ENCODE data around the gene HILPDA.
"Not testable (repeated sequence)": the region's sequence is repeated elsewhere in the genome, so short reads cannot be mapped to it uniquely, and the experiment has no call there.

DNA sequence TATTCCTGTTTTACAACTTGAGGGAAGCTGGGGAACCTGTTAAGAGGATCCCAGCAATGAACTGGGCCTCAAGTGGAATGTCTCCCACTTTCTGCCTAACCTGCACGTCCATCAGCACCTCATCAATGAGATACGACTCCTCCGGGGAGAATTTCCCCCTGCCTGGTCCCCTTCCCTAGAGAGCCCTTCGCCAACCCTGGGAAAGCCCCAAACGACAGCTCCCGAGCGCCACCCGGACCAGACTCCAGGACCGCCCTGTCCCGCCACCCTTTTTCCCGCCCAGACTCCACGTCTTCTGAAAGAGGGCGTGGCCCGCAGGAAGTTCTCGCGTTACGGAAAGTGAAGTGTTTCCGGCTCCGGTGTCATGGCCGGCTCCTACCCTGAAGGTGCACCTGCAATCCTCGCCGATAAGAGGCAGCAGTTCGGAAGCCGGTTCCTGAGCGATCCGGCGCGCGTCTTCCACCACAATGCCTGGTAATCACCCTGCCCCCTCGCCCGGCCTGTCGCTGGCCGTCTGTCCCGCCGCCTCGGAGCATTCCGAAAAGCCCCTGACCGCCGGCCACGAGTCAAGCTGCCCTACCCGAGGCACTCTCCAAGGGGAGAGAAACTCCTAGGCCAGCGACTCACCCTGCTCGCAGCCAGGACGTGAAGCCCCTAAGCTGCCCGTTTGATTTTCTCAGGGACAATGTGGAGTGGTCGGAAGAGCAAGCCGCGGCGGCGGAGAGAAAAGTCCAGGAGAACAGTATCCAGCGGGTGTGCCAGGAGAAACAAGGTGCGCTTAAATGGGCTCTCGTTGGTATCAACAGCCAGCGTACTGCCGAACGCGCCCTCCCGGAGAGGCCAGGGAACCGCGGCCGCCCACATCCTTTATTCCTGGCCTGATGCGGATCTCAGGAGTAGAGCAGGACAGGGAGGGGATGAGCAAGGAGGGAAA lies 21.0 kb downstream of the HILPDA start, which contains the start of gene METTL2B:
- TF ChIP-seq, protein P1, sequence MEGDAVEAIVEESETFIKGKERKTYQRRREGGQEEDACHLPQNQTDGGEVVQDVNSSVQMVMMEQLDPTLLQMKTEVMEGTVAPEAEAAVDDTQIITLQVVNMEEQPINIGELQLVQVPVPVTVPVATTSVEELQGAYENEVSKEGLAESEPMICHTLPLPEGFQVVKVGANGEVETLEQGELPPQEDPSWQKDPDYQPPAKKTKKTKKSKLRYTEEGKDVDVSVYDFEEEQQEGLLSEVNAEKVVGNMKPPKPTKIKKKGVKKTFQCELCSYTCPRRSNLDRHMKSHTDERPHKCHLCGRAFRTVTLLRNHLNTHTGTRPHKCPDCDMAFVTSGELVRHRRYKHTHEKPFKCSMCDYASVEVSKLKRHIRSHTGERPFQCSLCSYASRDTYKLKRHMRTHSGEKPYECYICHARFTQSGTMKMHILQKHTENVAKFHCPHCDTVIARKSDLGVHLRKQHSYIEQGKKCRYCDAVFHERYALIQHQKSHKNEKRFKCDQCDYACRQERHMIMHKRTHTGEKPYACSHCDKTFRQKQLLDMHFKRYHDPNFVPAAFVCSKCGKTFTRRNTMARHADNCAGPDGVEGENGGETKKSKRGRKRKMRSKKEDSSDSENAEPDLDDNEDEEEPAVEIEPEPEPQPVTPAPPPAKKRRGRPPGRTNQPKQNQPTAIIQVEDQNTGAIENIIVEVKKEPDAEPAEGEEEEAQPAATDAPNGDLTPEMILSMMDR (conservative IDR thresholded peaks at IDR 0.05; ENCODE audit: low read length): peak; percentile 61
- TF ChIP-seq EZH2phosphoT487 (IDR thresholded peaks at IDR 0.05; ENCODE audit: borderline replicate concordance, low read depth, low read length): not testable (repeated sequence)
